ENCODE data around the gene CDK5. TPM values are rescaled to one million over a fixed set of nuclear protein-coding genes. Genes with fewer than 3 reads are reported as not detected.
A peak's percentile ranks its signal among the peaks of the same experiment; 100 is the strongest.

Gene CDK5
- total and polyA plus RNA-seq, 2 of the 13 experiments (the other 11 are each of a cell fraction or from before 2014, with no cell fraction given) = 16.4 to 21.3 TPM

DNA sequence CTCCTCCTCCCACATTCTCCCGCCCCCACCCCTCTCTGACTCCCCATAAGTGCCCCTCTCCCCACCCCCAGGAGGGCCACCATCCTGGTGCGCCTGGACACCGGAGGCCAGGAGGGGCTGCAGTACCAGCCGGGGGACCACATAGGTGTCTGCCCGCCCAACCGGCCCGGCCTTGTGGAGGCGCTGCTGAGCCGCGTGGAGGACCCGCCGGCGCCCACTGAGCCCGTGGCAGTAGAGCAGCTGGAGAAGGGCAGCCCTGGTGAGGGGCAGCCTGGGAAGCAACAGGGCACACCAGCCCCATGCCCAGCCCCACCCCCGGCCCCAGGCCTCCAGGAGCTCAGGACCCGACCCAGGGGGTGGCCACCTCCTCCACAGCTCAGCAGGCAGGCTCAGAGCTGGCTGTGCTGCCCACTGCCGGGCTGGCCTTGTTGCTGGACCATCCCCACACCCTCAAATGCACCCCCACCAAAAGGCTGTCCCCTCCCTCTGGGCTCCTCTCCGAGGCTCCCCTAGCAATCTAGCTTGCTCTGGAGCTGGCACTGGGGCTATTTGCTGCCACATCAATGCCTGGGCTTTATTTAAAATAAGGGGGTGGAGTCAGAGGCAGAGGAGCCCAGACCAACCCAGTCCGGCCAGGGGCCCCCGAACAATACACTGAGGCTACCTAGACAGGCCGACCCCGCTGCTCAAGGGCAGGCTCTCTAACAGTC lies 48.2 kb downstream of the CDK5 start (continued):
- TF ChIP-seq ATM (IDR thresholded peaks at IDR 0.05; ENCODE audit: borderline replicate concordance) = no peak
- TF ChIP-seq PTBP1 (IDR thresholded peaks at IDR 0.05; ENCODE audit: low read depth, low read length, poor library complexity, severe bottlenecking) = no peak
- no peak for TF ChIP-seq DPF2 (CRISPR knock-in tag; IDR thresholded peaks at IDR 0.05; ENCODE audit: borderline replicate concordance, low read depth)
- TF ChIP-seq, protein P1, sequence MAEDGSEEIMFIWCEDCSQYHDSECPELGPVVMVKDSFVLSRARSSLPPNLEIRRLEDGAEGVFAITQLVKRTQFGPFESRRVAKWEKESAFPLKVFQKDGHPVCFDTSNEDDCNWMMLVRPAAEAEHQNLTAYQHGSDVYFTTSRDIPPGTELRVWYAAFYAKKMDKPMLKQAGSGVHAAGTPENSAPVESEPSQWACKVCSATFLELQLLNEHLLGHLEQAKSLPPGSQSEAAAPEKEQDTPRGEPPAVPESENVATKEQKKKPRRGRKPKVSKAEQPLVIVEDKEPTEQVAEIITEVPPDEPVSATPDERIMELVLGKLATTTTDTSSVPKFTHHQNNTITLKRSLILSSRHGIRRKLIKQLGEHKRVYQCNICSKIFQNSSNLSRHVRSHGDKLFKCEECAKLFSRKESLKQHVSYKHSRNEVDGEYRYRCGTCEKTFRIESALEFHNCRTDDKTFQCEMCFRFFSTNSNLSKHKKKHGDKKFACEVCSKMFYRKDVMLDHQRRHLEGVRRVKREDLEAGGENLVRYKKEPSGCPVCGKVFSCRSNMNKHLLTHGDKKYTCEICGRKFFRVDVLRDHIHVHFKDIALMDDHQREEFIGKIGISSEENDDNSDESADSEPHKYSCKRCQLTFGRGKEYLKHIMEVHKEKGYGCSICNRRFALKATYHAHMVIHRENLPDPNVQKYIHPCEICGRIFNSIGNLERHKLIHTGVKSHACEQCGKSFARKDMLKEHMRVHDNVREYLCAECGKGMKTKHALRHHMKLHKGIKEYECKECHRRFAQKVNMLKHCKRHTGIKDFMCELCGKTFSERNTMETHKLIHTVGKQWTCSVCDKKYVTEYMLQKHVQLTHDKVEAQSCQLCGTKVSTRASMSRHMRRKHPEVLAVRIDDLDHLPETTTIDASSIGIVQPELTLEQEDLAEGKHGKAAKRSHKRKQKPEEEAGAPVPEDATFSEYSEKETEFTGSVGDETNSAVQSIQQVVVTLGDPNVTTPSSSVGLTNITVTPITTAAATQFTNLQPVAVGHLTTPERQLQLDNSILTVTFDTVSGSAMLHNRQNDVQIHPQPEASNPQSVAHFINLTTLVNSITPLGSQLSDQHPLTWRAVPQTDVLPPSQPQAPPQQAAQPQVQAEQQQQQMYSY (CRISPR knock-in tag; IDR thresholded peaks at IDR 0.05) = no peak
- no peak for TF ChIP-seq ZNF530 (CRISPR knock-in tag; IDR thresholded peaks at IDR 0.05; ENCODE audit: low read depth)
- TF ChIP-seq TSC22D2 (CRISPR knock-in tag; IDR thresholded peaks at IDR 0.05; ENCODE audit: borderline replicate concordance) = no peak
- TF ChIP-seq, protein P2, sequence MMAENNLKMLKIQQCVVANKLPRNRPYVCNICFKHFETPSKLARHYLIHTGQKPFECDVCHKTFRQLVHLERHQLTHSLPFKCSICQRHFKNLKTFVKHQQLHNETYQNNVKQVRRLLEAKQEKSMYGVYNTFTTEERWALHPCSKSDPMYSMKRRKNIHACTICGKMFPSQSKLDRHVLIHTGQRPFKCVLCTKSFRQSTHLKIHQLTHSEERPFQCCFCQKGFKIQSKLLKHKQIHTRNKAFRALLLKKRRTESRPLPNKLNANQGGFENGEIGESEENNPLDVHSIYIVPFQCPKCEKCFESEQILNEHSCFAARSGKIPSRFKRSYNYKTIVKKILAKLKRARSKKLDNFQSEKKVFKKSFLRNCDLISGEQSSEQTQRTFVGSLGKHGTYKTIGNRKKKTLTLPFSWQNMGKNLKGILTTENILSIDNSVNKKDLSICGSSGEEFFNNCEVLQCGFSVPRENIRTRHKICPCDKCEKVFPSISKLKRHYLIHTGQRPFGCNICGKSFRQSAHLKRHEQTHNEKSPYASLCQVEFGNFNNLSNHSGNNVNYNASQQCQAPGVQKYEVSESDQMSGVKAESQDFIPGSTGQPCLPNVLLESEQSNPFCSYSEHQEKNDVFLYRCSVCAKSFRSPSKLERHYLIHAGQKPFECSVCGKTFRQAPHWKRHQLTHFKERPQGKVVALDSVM (CRISPR knock-in tag; IDR thresholded peaks at IDR 0.05) = no peak
- no peak for TF ChIP-seq NR2F1 (CRISPR knock-in tag; IDR thresholded peaks at IDR 0.05)
- TF ChIP-seq, protein P3, sequence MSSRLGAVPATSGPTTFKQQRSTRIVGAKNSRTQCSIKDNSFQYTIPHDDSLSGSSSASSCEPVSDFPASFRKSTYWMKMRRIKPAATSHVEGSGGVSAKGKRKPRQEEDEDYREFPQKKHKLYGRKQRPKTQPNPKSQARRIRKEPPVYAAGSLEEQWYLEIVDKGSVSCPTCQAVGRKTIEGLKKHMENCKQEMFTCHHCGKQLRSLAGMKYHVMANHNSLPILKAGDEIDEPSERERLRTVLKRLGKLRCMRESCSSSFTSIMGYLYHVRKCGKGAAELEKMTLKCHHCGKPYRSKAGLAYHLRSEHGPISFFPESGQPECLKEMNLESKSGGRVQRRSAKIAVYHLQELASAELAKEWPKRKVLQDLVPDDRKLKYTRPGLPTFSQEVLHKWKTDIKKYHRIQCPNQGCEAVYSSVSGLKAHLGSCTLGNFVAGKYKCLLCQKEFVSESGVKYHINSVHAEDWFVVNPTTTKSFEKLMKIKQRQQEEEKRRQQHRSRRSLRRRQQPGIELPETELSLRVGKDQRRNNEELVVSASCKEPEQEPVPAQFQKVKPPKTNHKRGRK (CRISPR knock-in tag; IDR thresholded peaks at IDR 0.05) = no peak
- TF ChIP-seq ZNF572 (CRISPR knock-in tag; IDR thresholded peaks at IDR 0.05) = no peak
- TF ChIP-seq, protein P4, sequence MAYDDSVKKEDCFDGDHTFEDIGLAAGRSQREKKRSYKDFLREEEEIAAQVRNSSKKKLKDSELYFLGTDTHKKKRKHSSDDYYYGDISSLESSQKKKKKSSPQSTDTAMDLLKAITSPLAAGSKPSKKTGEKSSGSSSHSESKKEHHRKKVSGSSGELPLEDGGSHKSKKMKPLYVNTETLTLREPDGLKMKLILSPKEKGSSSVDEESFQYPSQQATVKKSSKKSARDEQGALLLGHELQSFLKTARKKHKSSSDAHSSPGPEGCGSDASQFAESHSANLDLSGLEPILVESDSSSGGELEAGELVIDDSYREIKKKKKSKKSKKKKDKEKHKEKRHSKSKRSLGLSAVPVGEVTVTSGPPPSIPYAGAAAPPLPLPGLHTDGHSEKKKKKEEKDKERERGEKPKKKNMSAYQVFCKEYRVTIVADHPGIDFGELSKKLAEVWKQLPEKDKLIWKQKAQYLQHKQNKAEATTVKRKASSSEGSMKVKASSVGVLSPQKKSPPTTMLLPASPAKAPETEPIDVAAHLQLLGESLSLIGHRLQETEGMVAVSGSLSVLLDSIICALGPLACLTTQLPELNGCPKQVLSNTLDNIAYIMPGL (CRISPR knock-in tag; IDR thresholded peaks at IDR 0.05; ENCODE audit: borderline replicate concordance in 1 of 2, low read depth in 1 of 2) = peak in 1 of 2 experiments; percentile 37; a peak in 1 of 4 replicates
- peak; percentile 5 for TF ChIP-seq ASH2L (IDR thresholded peaks at IDR 0.05; ENCODE audit: insufficient read length, low read depth, low read length)
- TF ChIP-seq ZSCAN20 (CRISPR knock-in tag; IDR thresholded peaks at IDR 0.05; ENCODE audit: borderline replicate concordance) = no peak
- TF ChIP-seq RAD51 (IDR thresholded peaks at IDR 0.05; ENCODE audit: borderline replicate concordance) = no peak
- no peak for TF ChIP-seq ZNF3 (CRISPR knock-in tag; IDR thresholded peaks at IDR 0.05)
- TF ChIP-seq, protein P5, sequence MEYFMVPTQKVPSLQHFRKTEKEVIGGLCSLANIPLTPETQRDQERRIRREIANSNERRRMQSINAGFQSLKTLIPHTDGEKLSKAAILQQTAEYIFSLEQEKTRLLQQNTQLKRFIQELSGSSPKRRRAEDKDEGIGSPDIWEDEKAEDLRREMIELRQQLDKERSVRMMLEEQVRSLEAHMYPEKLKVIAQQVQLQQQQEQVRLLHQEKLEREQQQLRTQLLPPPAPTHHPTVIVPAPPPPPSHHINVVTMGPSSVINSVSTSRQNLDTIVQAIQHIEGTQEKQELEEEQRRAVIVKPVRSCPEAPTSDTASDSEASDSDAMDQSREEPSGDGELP (IDR thresholded peaks at IDR 0.05; ENCODE audit: borderline replicate concordance, low read depth) = 0 out of 2 replicates have a peak, but pooled peaks have one; percentile 11

Data from HepG2 (cell line).